Measurements from ENCODE around the gene FUCA1. TPM values are rescaled to one million over a fixed set of nuclear protein-coding genes. Genes with fewer than 3 reads are reported as not detected.

The FUCA1 gene
- total RNA-seq, 1 experiment from 2014 or later = 14.3 TPM

DNA sequence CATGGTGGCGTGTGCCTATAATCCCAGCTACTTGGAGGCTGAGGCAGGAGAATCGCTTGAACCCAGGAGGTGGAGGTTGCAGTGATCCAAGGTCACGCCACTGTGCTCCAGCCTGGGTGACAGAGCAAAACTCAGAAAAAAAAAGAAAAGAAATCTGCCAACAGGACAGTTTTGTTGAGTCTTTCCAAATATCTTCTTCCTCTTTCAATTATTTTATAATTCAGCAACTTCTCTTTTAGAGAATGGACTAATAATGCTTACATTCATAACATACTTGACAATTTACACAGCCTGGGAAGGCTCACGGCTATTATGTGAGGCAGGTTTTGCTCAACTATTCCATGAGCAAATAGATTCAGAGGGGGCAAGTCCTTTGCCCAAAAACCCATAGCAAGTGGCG lies 27.0 kb upstream of the FUCA1 start:
- Histone ChIP-seq H3K9me3 (ENCODE audit: control insufficient read depth, insufficient read depth, low read depth, low read length) (no peaks in the 10 kb centered on the region), H3K36me3 (ENCODE audit: control insufficient read depth, insufficient read depth, low read length) (no peaks in the 10 kb centered on the region), H3K4me3 (ENCODE audit: low read depth in 2 of 2, low read length in 2 of 2) (no peak overlapping the region), H3K27ac (ENCODE audit: low read length) (no peak overlapping the region), H3K4me1 (ENCODE audit: control insufficient read depth, insufficient read depth, low read length) (no peaks in the 10 kb centered on the region), H3K27me3 (ENCODE audit: control insufficient read depth, insufficient read depth, low read length) (no peaks in the 10 kb centered on the region)
- CTCF ChIA-PET = no interaction called here
- no TSS peak for BruUV-seq (replicated peaks)
- POLR2A ChIA-PET = no interaction called here
- no peak for DNase-seq (ENCODE audit: low read depth, low spot score)
- in situ Hi-C loops (cut with HindIII; ENCODE audit: low pct_unique_long_range_greater_than_20kb, low sequenced_read_pairs) = no loop called here
- intact Hi-C loops (cut with micrococcal nuclease; ENCODE audit: unreplicated experiment) = no loop called here
- TF ChIP-seq SIN3A (IDR thresholded peaks at IDR 0.05; ENCODE audit: borderline replicate concordance, insufficient read depth, low read depth, low read length) = no peak
- ATAC-seq = no peak

DNA sequence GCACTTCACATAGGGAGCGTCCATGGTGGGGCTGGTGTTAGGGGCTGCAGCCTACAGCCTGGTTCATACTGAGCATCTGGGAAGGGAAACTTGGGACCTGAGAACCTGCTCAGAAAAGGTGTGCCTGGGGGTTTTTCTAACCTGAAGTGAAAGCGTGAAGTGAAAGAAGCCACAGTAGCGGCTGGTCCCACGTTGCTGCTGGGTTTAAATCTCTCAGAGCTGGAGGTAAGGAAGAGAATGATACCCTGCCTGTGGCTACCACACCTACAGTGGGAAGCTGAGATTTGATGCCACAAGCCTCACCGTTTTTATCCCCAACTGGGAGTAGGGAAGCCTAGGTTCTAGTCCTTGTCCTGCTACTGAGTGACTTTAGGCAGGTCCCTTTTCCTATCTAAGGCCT lies 21.0 kb upstream of the FUCA1 start:
- BruUV-seq (replicated peaks) = no TSS peak
- Histone ChIP-seq H3K27me3 (ENCODE audit: control insufficient read depth, insufficient read depth, low read length) (no peaks in the 10 kb centered on the region), H3K4me1 (ENCODE audit: control insufficient read depth, insufficient read depth, low read length) (no peaks in the 10 kb centered on the region), H3K9me3 (ENCODE audit: control insufficient read depth, insufficient read depth, low read depth, low read length) (no peaks in the 10 kb centered on the region), H3K27ac (ENCODE audit: low read length) (no peak overlapping the region), H3K36me3 (ENCODE audit: control insufficient read depth, insufficient read depth, low read length) (no peaks in the 10 kb centered on the region), H3K4me3 (ENCODE audit: low read depth in 2 of 2, low read length in 2 of 2) (no peak overlapping the region)
- ChIA-PET POLR2A (interaction anchor here (0.6 kb wide), 1 partner anchor 118 kb away, joined by 7 read pairs; no protein-coding TSS in a partner anchor), CTCF (no interaction called here)
- DNase-seq (ENCODE audit: low read depth, low spot score) (no peak), ATAC-seq (no peak)
- intact Hi-C loops (cut with micrococcal nuclease; ENCODE audit: unreplicated experiment) (no loop called here), in situ Hi-C loops (cut with HindIII; ENCODE audit: low pct_unique_long_range_greater_than_20kb, low sequenced_read_pairs) (no loop called here)
- TF ChIP-seq SIN3A (IDR thresholded peaks at IDR 0.05; ENCODE audit: borderline replicate concordance, insufficient read depth, low read depth, low read length) (no peak), TCF7L2 (IDR thresholded peaks at IDR 0.05; ENCODE audit: low read depth, low read length) (no peak), POLR2AphosphoS5 (IDR thresholded peaks at IDR 0.05; ENCODE audit: low read depth, low read length) (no peak)
- TF ChIP-seq, protein P1, sequence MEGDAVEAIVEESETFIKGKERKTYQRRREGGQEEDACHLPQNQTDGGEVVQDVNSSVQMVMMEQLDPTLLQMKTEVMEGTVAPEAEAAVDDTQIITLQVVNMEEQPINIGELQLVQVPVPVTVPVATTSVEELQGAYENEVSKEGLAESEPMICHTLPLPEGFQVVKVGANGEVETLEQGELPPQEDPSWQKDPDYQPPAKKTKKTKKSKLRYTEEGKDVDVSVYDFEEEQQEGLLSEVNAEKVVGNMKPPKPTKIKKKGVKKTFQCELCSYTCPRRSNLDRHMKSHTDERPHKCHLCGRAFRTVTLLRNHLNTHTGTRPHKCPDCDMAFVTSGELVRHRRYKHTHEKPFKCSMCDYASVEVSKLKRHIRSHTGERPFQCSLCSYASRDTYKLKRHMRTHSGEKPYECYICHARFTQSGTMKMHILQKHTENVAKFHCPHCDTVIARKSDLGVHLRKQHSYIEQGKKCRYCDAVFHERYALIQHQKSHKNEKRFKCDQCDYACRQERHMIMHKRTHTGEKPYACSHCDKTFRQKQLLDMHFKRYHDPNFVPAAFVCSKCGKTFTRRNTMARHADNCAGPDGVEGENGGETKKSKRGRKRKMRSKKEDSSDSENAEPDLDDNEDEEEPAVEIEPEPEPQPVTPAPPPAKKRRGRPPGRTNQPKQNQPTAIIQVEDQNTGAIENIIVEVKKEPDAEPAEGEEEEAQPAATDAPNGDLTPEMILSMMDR (IDR thresholded peaks at IDR 0.05) = no peak
- TF ChIP-seq, protein P2, sequence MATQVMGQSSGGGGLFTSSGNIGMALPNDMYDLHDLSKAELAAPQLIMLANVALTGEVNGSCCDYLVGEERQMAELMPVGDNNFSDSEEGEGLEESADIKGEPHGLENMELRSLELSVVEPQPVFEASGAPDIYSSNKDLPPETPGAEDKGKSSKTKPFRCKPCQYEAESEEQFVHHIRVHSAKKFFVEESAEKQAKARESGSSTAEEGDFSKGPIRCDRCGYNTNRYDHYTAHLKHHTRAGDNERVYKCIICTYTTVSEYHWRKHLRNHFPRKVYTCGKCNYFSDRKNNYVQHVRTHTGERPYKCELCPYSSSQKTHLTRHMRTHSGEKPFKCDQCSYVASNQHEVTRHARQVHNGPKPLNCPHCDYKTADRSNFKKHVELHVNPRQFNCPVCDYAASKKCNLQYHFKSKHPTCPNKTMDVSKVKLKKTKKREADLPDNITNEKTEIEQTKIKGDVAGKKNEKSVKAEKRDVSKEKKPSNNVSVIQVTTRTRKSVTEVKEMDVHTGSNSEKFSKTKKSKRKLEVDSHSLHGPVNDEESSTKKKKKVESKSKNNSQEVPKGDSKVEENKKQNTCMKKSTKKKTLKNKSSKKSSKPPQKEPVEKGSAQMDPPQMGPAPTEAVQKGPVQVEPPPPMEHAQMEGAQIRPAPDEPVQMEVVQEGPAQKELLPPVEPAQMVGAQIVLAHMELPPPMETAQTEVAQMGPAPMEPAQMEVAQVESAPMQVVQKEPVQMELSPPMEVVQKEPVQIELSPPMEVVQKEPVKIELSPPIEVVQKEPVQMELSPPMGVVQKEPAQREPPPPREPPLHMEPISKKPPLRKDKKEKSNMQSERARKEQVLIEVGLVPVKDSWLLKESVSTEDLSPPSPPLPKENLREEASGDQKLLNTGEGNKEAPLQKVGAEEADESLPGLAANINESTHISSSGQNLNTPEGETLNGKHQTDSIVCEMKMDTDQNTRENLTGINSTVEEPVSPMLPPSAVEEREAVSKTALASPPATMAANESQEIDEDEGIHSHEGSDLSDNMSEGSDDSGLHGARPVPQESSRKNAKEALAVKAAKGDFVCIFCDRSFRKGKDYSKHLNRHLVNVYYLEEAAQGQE (IDR thresholded peaks at IDR 0.05; ENCODE audit: insufficient read depth in 1 of 2, low read depth in 2 of 2, low read length in 1 of 2) = no peak

DNA sequence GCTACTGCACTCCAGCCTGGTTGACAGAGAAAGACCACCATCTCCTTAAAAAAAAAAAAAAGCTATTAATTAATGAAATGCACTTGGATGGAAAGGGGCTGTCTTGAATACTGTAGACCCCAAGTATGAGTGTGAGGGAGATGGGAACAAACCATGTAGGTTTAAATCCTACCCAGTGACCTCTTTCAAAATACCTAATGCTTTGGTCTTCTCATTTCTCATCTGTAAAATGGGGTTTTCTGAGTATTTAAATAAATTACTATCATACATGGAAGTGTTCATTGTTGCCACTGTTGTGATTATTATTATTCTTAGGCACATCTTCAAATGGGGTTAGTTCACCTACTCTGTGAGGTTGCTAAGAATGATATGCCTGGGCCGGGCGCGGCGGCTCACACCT lies 17.1 kb upstream of the FUCA1 start:
- no peak overlapping the region for H3K4me3 ChIP-seq (ENCODE audit: low read depth in 2 of 2, low read length in 2 of 2)
- no TSS peak for BruUV-seq (replicated peaks)
- DNase-seq (ENCODE audit: low read depth, low spot score) (no peak), ATAC-seq (no peak)
- no peaks in the 10 kb centered on the region for H3K4me1 ChIP-seq (ENCODE audit: control insufficient read depth, insufficient read depth, low read length)
- ChIA-PET POLR2A (no interaction called here), CTCF (no interaction called here)
- intact Hi-C loops (cut with micrococcal nuclease; ENCODE audit: unreplicated experiment) (no loop called here), in situ Hi-C loops (cut with HindIII; ENCODE audit: low pct_unique_long_range_greater_than_20kb, low sequenced_read_pairs) (no loop called here)
- no peaks in the 10 kb centered on the region for H3K36me3 ChIP-seq (ENCODE audit: control insufficient read depth, insufficient read depth, low read length)
- H3K27me3 ChIP-seq (ENCODE audit: control insufficient read depth, insufficient read depth, low read length) = no peaks in the 10 kb centered on the region
- H3K9me3 ChIP-seq (ENCODE audit: control insufficient read depth, insufficient read depth, low read depth, low read length) = no peaks in the 10 kb centered on the region
- TF ChIP-seq SIN3A (IDR thresholded peaks at IDR 0.05; ENCODE audit: borderline replicate concordance, insufficient read depth, low read depth, low read length) = no peak
- no peak for TF ChIP-seq POLR2AphosphoS5 (IDR thresholded peaks at IDR 0.05; ENCODE audit: low read depth, low read length)
- TF ChIP-seq, protein P2 (IDR thresholded peaks at IDR 0.05; ENCODE audit: insufficient read depth in 1 of 2, low read depth in 2 of 2, low read length in 1 of 2) = no peak
- no peak for TF ChIP-seq TCF7L2 (IDR thresholded peaks at IDR 0.05; ENCODE audit: low read depth, low read length)
- H3K27ac ChIP-seq (ENCODE audit: low read length) = no peak overlapping the region
